ENCODE results near the gene DENND4C. TPM values are rescaled to one million over a fixed set of nuclear protein-coding genes. Genes with fewer than 3 reads are reported as not detected.

DENND4C gene
- 10 to 100 TPM; 55.1 to 59.3 TPM for total RNA-seq
- polyA plus RNA-seq (ENCODE audit: insufficient read length in 6 of 6): 10 to 100 TPM; 44.8 to 58.5 (median 49.6) TPM
- long read RNA-seq, donor 1, partial matches to known transcripts: 13,004 of 13,366 reads
- long read RNA-seq, donor 1, other reads (novel, unspliced or antisense): 360 of 13,366 reads
- long read RNA-seq, donor 2, partial matches to known transcripts: 13,214 of 13,746 reads
- long read RNA-seq, donor 2, other reads (novel, unspliced or antisense): 531 of 13,746 reads
- long read RNA-seq, donor 3, partial matches to known transcripts: 8,991 of 9,207 reads
- long read RNA-seq, donor 3, other reads (novel, unspliced or antisense): 216 of 9,207 reads
- long read RNA-seq, donor 4, partial matches to known transcripts: 1 of 5 reads
- long read RNA-seq, donor 4, other reads (novel, unspliced or antisense): 3 of 5 reads
- long read RNA-seq, donor 5, partial matches to known transcripts: 9,624 of 9,925 reads
- long read RNA-seq, donor 5, other reads (novel, unspliced or antisense): 301 of 9,925 reads
- long read RNA-seq, donor 6, full-length matches to known transcripts: 2 of 12,747 reads
- long read RNA-seq, donor 6, partial matches to known transcripts: 12,409 of 12,747 reads
- long read RNA-seq, donor 6, other reads (novel, unspliced or antisense): 336 of 12,747 reads
- long read RNA-seq, donor 7, partial matches to known transcripts: 7,379 of 7,650 reads
- long read RNA-seq, donor 7, other reads (novel, unspliced or antisense): 271 of 7,650 reads
- long read RNA-seq, donor 8, partial matches to known transcripts: 7,081 of 7,350 reads
- long read RNA-seq, donor 8, other reads (novel, unspliced or antisense): 269 of 7,350 reads
- long read RNA-seq, donor 9, partial matches to known transcripts: 216 of 216 reads
- long read RNA-seq, donor 9, other reads (novel, unspliced or antisense): 0 of 216 reads
- long read RNA-seq, donor 10: 0 reads
- long read RNA-seq, donor 11, partial matches to known transcripts: 3,998 of 4,108 reads
- long read RNA-seq, donor 11, other reads (novel, unspliced or antisense): 110 of 4,108 reads
- long read RNA-seq, donor 12, partial matches to known transcripts: 10,469 of 10,821 reads
- long read RNA-seq, donor 12, other reads (novel, unspliced or antisense): 350 of 10,821 reads

- Histone ChIP-seq H3K27ac (peak within 1 kb of the TSS; percentile 94 to 97), H3K27me3 (no peaks in the 10 kb centered on the region), H3K4me3 (peak within 1 kb of the TSS; percentile 75 to 95), H3K4me1 (peaks cover 9 to 41% of the 10 kb centered on the region in 2 donors), H3K36me3 (no peaks in the 10 kb centered on the region), H3K9me3 (no peaks in the 10 kb centered on the region)
- no peak for TF ChIP-seq CTCF (IDR thresholded peaks at IDR 0.05)
- intact Hi-C loops (cut with DNase I): no loop called here
- ATAC-seq (peak; percentile 89), DNase-seq (peak; percentile 89 to 95 (median 92))
These were observed at the start of gene DENND4C for GRCh38 chr9:19230355-19231125. Gene DENND4C, plus strand, starts transcription at chr9:19230693. Its CDS starts 45,482 bp downstream, at chr9:19276175.

- no peaks in the 10 kb centered on the region for H3K27me3 ChIP-seq
- DNase-seq (no peak), ATAC-seq (no peak)
- peaks cover 23 to 53% of the 10 kb centered on the region in 2 donors for H3K4me1 ChIP-seq
- intact Hi-C loops (cut with DNase I): no loop called here
- no peak overlapping the region for H3K27ac ChIP-seq
- no peaks in the 10 kb centered on the region for H3K9me3 ChIP-seq
- H3K4me3 ChIP-seq: no peak overlapping the region
- TF ChIP-seq CTCF (IDR thresholded peaks at IDR 0.05): no peak
- H3K36me3 ChIP-seq: no peaks in the 10 kb centered on the region
These were observed 49.5 kb upstream of the DENND4C start for GRCh38 chr9:19180991-19181390.

GRCh38 chr9:19181561-19181960 is 48.9 kb upstream of the DENND4C start:
- Histone ChIP-seq H3K27me3 (no peaks in the 10 kb centered on the region), H3K9me3 (no peaks in the 10 kb centered on the region), H3K4me1 (peaks cover 23 to 59% of the 10 kb centered on the region in 2 donors), H3K4me3 (no peak overlapping the region), H3K36me3 (no peaks in the 10 kb centered on the region), H3K27ac (peak overlapping the region in 1 of 2 donors; percentile 91)
- TF ChIP-seq CTCF (IDR thresholded peaks at IDR 0.05): no peak
- ATAC-seq (no peak), DNase-seq (no peak)
- intact Hi-C loops (cut with DNase I): no loop called here

- peaks cover 23 to 60% of the 10 kb centered on the region in 2 donors for H3K4me1 ChIP-seq
- H3K27ac ChIP-seq: peak overlapping the region; percentile 91 to 92
- intact Hi-C loops (cut with DNase I): no loop called here
- ATAC-seq (peak; percentile 93), DNase-seq (peak in 3 of 4 donors; percentile 42 to 90 (median 85))
- no peak overlapping the region for H3K4me3 ChIP-seq
- H3K27me3 ChIP-seq: no peaks in the 10 kb centered on the region
- TF ChIP-seq CTCF (IDR thresholded peaks at IDR 0.05): no peak
- no peaks in the 10 kb centered on the region for H3K9me3 ChIP-seq
- H3K36me3 ChIP-seq: no peaks in the 10 kb centered on the region
These were observed 46.2 kb upstream of the DENND4C start for GRCh38 chr9:19184144-19184917.
